NCI-H2029 treated with DMSO at 0.1 percent for 48 hours (cell line): ENCODE results near the gene HTT.

Experiments
- DNase-seq: peaks from one replicate; lab custom pipeline; 2025; lab: John Stamatoyannopoulos, UW

The HTT gene

DNA sequence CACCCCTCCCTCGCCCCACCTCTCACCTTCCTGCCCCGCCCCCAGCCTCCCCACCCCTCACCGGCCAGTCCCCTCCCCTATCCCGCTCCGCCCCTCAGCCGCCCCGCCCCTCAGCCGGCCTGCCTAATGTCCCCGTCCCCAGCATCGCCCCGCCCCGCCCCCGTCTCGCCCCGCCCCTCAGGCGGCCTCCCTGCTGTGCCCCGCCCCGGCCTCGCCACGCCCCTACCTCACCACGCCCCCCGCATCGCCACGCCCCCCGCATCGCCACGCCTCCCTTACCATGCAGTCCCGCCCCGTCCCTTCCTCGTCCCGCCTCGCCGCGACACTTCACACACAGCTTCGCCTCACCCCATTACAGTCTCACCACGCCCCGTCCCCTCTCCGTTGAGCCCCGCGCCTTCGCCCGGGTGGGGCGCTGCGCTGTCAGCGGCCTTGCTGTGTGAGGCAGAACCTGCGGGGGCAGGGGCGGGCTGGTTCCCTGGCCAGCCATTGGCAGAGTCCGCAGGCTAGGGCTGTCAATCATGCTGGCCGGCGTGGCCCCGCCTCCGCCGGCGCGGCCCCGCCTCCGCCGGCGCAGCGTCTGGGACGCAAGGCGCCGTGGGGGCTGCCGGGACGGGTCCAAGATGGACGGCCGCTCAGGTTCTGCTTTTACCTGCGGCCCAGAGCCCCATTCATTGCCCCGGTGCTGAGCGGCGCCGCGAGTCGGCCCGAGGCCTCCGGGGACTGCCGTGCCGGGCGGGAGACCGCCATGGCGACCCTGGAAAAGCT lies at the start of gene HTT, which contains the start of gene HTT-AS:
Gene HTT (plus strand): TSS at position 604 of the 768 bp plus-strand sequence. CDS start 145 bp downstream, at position 749.
Gene HTT-AS (minus strand): TSS at position 461 of the 768 bp plus-strand sequence.
- DNase-seq = peak; percentile 65

DNA sequence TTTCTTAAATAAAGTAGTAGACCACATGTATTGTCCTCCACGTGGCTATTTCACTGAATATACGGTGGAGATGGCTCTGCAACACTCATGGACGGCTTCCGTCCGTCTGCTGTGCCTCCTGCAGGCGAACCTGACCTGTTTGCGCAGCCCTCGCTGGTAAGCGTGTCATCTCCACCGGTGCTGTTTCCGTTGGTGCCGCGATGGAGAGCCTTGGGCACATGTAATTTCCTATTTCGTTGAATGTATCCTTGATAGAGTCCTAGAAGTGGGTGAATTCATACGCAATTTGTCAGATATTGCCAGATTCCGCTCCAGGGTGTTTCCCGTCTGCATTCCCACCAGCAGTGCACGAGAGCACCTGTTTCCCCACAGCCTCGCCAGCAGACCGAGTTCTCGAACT lies 48.6 kb upstream of the HTT start:
- DNase-seq = no peak

DNA sequence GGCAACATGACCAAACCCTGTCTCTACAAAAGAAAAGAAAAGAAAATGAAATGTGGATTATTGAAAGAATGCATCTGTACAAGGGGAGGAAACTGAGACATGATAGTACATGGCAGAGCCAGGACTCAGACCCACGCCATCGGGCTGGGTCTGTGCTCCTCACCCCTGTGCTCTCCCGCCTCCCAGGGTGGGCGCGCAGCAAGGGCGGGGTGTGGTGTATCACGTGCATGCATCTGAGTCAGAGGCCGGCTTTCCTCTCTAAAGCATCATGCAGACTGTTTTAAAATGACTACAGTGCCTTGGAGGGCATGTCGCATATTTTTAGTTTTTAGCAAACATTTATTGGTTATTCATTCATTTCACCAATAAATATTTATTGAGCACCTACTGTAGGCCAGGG lies 47.9 kb upstream of the HTT start:
- DNase-seq = no peak

DNA sequence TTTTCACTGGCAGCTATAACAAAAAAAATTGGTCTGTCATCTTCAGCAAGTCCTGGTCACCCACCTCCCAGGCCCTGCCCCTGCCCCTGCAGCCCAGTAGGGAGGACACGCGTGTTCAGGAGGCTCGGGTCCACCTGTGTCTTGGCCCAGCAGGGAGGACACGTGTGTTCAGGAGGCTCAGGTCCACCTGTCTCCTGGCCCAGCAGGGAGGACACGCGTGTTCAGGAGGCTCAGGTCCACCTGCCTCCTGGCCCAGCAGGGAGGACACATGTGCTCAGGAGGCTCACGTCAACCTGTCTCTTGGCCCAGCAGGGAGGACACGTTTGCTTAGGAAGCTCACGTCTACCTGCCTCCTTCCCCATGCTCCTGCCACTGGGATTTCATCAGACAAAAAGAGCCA lies 45.0 kb upstream of the HTT start:
- no peak for DNase-seq

DNA sequence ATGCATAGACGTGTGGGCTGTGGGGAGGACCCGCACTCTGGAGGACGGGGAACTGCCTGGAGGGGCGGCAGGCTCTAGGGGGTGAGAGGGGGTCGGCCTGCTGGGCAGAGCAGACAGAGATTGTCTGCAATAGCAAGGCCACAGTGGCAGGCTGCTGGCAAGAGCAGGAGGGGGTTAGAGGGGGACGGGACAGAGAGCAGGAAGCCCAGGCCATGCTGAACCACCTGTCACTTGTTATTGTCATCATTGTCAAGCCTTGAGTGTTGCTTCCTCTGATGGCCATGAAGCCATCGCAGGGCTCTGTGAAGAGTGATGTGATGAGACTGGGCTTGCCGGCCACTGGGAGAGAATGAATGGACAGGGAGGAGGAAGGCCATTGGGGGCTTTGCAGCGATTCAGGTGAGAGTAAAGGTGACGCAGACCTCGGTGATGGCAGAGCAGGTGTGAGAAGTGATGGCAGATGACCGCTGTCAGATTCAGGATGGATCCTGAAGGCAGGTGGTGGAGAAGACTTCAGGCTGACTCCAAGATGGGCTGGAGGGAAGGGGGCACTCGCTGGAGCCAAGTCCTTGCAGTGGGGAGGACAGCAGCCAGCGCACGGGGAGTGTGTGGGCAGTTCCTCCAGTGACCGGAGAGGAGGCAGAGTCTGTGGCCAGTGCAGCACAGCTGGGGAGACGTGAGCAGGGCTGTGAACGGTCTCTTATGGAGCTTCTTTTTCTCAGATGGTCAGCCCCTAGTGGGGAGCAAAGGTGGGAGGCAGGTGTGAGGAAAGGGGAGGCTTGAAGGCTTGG lies 43.7 kb upstream of the HTT start:
- no peak for DNase-seq

DNA sequence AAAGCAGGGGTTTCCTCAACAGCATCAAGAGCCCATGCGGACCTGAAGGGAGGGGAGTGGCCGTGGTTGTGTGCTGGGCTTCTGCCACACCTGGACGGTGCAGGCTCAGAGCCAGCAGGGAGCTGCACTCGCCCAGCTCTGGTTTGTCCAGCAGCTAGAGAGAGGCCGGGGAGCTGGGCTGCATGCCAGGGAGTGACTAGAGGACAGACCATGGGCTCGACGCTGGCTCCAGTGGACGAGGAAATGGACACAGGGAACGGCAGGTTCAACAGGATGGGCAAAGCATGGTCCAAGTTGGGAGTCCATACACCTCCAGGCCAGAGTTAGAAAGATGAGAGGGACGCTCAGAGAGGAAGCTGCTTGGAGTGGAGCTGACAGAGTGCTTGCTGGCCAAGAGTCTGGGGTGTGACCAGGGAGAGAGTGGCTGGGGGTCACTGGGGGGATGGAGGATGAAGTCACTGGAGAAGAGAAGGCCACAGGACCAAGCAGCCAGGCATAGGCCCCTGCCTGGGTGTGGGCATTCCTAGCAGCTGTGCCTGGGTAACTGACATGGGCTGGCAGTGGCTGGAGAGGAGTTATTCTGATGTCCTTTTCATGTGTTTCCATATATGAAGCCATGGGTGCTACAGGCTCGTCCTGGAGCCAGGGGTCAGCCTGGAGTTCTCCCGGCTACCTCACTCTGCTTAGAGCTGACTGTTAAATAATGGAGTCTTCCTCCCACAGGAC lies 43.0 kb upstream of the HTT start:
- peak; percentile 58 for DNase-seq

DNA sequence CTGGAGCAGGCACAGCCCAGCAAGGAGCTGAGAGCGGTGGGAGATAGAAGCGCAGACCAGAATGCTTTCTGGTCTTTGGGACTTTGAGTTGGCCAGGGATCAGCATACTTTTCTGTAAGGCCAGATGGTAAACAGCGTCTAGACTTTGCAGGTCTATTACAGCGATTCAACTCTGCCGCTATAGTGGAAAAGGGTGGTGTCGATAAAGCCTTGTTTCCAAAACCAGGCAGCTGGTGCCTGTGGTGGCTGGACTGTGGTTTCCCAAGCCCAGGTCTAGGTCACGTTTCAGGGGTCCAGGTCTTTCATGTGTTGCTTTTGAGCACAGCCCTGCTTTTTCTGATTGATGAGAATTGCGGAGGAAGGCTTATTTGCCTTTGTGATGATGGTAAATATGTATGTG lies 40.2 kb upstream of the HTT start:
- DNase-seq = no peak

DNA sequence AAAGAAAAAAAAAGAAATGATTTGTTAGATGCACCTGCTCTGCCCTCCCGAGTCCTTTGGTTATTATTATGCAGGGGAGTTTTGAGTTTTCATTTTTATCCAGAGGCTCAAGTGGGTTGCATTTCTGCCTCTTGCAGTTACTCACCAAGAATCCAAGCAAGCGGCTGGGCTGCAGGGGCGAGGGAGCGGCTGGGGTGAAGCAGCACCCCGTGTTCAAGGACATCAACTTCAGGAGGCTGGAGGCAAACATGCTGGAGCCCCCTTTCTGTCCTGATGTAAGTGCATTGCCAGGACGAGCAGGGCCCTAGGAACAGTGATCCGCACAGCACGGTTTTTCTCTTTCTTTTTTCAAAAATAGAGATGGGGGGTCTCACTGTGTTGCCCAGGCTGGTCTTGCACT lies 39.2 kb upstream of the HTT start:
- no peak for DNase-seq

DNA sequence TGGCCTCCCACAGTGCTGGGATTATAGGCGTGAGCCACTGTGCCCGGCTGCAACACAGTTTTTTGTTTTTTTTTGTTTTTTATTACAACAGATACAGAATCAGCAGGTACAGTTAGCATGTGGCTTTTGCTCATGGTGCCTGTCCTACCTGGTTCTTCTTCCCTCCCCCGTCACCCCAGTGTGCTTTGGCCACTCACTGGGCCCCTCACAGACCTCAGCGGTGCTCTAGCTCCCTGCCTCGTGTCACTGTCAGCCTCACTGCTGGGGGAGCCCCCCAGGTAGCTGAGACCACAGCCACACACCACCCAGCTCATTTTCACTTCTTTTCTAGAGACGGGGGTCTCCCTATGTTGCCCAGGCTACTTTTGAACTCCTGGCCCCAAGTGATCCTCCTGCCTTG lies 38.8 kb upstream of the HTT start:
- no peak for DNase-seq

DNA sequence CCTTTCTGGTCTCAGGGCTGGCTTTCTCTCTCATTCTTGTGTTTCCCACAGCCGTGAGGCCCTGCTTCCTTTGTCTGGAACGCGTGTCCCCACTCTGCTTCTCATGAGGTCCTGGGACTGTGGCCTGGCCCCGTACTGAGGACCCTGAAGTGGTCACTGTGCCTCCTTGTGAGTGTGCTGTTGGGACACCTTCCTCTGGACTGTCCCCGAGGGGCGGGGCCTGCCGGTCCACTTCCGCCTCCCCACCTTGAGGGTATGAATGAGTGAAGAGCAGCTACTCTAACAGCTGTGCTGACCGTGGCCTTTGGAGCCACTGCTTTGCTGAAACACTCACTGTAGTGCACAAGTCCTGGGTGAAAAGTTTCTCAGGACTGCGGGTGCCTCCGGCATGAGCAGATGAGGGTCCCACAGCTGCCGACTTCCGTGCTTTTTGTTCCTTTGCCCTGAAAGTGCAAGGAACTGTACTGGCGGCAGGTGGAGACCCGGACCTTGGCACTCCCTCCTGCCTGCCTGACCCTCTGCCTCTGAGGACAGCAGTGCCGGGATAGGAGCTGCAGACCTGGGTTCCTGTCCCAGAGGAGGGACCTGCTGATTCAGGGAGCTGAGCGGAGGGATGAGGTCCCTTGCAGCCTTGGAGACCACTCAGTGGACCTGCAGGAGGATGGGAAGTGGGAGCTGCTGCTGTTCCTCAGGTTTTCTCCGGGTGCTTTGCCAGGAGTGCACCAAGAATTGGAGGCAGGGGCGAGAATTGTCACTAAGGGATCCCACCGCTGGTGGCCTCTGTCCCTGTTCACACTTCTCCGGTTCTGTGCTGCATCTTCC lies 38.1 kb upstream of the HTT start:
- no peak for DNase-seq

DNA sequence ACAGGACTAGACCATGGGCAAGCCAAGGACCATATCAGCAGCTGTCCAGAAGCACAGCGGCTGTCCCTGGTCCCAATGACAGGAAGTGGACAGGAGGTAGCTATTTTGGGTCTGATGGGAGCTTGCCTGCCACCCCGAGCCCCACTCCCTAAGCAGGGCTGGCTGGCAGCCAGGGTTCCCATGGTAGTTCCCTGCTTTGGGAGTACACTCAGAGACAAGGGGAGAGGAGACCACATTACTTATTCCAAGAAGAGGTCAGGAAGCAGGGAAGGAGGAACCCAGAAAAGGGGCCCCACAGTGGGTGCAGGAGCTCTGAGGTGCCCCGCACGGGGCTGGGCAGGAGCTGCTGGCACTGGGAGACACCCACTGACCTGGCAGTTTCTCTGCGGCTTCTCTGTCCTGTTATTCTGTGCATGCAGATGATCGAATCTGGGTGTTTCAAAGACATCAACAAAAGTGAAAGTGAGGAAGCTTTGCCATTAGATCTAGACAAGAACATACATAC lies 36.5 kb upstream of the HTT start:
- DNase-seq = no peak

DNA sequence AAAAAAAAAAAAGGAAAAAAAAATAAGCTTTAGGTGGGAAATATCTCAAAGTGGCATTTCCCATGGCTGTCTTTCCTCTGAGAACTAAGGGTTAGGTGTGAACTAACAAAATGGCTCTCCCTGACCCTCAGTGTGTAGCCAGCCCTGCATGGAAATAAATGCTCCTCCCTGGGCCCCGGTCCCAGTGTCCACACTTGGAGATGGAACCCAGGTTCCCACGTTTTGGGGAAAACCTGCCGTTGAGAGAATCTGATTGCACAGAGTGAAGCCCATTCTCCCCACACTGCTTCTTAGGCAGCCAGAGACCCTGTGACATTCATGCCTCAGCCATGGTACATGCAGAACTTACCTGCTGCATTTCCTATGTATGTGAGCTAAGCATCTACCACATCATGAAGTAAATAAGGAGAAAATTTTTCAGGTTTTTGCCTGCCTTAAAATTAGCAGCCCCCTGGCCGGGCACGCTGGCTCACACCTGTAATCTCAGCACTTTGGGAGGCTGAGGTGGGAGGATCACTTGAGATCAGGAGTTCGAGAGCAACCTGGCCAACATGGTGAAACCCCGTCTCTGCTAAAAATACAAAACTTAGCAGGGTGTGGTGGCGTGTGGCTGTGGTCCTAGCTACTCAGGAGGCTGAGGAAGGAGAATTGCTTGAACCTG lies 34.6 kb upstream of the HTT start:
- no peak for DNase-seq

DNA sequence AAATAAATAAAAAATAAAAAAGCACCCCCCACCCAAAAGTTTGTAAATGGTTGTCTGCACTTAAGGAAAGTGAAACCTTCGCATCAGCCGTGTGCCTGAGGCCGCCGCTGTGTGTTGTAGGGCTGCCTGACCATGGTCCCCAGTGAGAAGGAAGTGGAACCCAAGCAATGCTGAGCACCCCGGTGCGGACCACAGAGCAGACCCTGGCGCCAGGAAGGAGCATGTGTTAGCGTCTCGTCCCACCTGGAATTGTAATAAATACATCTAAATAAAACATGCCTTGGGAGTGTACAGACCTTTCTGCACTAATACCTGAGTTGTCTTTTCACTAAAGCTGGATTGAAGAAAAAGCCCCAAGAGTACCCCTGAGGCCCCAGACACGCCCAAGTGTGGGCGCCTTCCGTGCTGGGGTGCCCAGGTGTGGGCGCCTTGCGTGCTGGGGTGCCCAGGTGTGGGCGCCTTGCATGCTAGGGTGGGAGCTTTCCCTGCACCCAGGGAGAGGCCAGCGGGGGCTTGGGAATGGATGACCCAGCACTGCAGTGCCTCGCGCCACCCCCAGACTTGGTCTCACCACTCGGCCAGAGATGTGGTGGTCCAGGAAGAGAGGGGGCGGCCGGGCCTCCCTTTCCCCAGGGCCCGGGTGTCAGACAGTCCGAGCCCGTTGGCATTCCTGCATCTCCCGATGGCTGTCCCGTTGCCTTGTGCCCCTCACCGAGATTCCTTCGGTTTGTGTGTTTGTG lies 33.9 kb upstream of the HTT start:
- DNase-seq = no peak

DNA sequence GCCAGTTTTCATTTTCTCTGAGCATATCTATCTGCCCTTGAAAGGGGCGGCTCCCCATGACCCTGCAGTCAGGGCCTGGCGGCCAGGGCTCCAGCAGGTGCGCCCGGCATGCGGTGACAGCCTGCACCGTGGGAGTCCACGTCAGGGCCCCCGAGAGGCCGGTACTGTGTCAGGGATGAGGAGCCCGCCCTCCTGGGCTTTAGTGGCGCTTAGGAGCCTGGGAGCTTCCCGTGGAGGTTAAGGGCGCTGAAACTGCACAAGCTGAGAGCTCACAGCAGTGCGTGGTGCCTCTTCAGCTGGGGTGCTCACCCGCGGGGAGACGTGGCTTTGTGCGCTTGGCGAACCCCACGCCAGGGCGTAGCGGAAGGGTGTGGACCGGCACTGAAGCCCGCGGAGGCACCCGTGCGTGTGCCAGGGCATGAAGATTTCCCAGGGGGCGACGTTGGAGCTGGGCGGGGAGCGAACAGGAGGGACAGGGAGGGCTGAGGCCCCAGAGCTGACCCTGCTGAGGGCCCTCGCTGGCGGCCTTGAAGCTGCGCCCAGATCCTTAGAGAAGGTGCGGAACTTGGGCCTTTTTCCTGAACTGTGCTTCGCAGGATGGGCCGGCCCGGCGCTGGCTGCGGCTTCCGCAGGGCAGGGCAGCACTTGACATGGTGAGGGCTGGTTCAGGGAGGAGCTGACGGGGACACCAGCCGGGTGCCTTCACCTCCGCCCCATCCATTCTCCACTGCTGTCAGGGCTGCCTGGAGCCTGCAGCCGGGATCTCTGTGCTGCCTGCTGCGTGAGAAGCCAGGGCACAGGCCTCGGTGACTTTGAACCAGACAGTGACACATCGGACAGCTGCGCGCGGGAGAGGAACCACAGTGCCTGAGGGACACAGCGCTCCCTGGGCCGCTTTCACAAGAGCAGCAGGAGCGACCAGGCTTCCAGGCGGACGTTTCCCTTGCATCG lies 33.0 kb upstream of the HTT start:
- no peak for DNase-seq

DNA sequence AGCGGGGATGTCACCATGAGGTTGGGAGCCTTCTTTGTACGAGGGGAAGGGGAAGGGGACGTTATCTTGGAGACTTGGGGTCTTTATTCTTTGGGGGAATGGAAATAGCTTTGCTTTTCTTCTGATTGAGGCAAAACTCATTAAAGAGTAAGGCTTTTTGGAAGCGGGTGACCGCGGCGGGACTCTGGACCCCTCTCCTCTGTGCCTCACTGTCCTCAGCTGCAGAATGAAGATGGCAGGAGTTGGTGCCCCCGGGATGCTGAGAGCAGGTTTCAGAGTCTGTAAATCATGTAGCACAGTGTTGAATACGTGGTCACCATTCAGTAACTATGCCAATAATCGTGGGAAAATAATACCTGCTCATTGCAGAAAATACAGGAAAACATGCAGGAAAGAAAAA lies 32.3 kb upstream of the HTT start:
- DNase-seq = no peak

DNA sequence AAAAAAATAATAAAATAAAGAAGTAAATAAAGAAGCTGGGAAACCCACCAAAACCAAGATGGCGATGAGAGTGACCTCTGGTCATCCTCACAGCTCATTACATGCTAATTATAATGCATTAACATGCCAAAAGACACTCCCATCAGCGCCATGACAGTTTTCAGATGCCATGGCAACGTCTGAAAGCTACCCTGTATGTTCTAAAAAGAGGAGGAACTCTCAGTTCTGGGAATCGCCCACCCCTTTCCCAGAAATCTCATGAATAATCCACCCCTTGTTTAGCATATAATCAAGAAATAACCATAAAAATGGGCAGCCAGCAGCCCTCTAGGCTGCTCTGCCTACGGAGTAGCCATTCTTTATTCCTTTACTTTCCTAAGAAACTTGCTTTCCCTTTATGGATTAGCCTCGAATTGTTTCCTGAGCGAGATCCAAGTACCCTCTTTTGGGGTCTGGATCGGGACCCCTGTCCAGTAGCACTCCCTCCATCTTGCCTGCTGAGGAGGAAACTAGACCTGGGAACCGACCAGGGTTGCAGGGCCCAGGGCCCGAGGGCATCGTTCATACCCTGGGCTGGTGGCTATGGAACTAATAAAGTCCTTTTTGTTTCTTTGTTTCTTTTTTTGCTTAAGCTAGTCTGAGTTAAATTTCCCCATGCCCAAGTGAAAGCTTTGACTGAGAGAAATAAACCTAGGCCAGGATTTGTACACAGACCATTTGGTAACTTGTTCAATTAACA lies 31.0 kb upstream of the HTT start:
- no peak for DNase-seq

DNA sequence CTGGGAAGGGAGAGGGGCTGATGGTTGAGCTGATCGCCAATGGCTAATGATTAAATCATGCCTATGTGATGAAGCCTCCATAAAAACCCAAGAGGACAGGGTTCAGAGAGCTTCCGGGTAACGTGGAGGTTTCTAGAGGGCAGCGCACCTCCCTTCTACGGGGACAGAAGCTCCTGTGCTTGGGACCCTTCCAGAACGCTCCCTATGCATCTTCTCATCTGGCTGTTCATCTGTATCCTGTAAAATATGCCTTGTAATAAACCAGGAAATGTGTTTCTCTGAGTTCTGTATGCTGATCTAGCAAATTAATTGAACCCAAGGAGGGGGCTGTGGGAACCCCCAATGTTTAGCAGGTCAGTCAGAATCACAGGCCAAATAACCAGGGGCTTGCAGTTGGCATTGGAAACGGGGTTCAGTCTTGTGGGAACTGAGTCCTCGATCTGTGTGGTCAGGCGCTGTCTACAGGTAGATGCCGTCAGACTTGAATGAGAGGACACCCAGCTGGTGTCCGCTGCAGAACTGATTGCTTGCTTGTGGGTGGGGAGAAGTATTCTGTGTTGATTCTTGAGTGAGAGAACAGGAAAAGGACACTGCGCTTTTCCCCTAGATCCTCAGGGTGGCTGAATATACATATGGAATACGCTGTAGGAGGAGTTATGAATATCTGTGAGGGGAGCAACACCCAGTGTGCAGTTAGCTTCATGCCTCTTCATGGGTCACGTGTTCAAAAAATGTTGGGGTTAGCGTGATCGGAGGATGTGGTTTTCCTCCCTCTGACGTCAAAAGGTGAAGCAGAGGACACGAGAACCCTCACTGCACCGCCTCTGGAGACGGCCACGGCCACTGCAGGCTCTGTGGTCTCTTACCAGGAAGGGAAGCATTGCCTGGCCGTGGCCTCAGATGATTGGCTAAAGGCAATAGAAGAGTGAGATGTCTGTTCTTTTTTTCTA lies 29.3 kb upstream of the HTT start:
- DNase-seq = no peak
